Embryonic facial prominence (tissue), 1 donor: ENCODE results near the gene TBCCD1.
"Not testable (repeated sequence)": the region's sequence is repeated elsewhere in the genome, so short reads cannot be mapped to it uniquely, and the experiment has no call there.

Experiments
- DNase-seq: peaks from one replicate; pipeline ENCODE4 v3.0.0-alpha.2; 2016; ENCODE audit errors: extremely low spot score

TBCCD1 gene

GRCh38 chr3:186596568-186597287, 29.6 kb upstream of the TBCCD1 start:
- DNase-seq = no peak

DNA sequence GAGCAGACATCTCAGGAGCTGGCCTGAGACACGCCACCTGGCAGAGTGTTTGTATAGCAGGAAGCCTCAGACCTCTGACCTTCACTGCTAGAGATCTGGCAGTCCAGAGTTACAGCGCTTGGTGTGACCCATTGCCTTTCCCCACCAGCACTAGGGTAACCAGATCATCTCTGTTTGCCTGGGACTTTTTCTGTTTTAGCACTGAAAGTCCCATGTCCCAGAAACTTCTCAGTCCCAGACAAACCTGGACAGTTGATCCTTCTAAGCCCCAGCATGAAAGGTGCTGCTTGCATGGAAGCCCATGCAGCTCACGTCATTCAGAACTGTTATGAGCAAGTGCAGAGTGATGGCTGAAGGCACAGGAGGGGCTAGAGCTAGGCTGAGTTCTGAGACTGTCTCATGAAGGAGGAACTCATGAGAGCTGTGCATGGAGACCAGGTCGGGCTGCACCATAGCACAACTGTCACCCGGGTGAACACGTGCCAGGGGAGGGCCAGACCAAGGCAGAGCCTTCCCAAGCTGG, 27.5 kb upstream of the TBCCD1 start:
- no peak for DNase-seq

- no peak for DNase-seq
These were observed 26.7 kb upstream of the TBCCD1 start for GRCh38 chr3:186593862-186594261.

GRCh38 chr3:186592682-186593081, 25.5 kb upstream of the TBCCD1 start:
- DNase-seq = no peak

DNA sequence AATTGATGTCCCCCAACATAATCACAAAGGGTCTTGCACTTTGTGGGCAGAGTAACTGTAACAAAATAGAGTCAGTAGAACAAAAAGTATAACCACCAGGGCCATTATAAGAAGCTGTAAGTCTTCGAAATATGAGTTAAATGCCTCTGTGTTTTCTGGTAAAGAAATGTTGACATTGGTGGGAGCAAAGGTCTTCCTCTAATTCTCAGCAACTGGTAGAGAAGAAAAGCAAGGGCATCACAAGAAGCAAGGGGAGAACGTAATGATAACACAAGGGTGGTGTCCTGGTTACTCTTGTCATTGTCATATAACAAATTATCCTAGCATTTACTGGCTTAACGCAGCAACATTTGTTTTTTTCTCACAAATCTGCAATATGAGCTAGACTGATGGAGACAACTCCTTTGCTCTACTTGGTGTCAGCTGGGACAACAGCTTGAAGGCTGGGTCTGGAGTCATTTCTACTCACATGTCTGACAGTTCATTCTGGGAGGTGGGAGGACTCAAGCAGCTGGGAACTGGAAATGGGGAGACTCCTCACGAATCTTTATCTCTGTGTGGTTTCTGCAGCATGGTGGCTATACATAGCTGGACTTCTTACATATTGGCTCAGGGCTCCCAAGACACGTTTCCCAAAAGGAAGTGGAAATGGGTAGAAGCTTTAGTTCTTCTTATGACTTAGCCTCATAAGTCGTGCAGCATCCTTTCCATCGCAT, 23.6 kb upstream of the TBCCD1 start:
- no peak for DNase-seq

DNA sequence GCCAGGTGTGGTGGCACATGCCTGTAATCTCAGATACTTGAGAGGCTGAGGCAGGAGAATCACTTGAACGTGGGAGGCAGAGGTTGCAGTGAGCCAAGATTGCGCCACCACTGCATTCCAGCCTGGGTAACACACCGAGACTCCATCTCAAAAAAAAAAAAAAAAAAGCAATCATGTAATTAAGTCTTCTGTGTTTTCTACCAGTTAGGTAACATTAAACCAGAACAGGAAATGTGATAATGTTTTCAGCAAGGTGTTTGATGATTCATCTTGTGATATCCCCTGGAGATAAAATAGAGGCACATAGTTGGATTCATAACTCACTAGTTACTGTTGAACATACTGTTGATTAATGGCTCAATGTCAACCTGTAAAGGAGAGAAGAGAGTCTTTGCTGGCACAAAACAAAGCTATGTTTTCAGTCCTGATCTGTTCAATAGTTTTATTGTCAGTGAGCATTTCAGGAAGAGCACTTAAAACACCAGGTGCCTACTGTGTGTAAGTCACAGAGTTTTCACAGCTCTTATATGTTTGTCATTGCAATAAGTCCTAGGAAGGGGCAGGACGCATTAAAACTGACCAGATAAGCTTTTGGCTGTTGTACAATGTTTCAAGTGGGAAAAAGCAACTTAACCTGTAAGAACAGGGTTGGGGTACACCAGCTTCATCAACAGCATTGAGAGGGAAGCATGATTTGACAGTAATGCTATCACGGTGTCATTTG, 22.9 kb upstream of the TBCCD1 start:
- no peak for DNase-seq

DNA sequence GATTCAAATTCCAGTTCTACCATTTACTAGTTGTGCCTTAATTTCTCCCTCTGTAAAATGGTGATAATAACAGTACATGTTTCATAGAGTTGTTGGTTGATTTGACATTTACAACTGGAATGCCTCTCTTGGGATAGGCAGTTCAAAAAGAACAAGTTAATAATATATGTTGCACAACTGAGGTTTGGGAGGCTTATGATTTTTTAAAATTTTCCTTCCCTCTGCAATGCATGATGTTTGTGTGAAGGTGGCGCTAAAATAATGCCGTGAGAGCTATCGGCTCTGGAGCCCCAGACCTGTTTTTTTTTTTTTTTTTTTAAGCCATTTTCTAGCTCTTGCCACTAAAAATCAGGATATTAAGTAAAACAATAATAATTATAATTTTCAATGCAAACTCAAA, 22.0 kb upstream of the TBCCD1 start:
- DNase-seq = no peak

DNA sequence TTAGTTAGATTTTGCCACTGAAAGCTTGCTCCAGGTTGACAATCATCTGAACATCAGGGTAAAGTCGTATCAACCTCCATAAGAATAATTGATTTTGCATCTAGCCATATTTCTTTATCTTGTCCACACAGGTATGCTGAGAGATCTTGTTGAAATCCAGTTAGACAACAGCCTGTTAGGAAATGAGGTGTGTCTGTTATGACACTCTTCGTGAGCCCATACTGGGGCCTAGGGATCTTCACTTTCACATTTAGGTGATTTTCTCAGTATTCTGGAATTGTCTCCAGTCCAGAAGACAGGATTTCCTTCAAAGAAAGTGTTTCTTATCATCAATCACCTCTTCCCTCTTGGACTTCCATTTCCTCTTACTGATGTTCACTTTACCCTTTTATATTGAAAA, 21.5 kb upstream of the TBCCD1 start:
- no peak for DNase-seq

DNA sequence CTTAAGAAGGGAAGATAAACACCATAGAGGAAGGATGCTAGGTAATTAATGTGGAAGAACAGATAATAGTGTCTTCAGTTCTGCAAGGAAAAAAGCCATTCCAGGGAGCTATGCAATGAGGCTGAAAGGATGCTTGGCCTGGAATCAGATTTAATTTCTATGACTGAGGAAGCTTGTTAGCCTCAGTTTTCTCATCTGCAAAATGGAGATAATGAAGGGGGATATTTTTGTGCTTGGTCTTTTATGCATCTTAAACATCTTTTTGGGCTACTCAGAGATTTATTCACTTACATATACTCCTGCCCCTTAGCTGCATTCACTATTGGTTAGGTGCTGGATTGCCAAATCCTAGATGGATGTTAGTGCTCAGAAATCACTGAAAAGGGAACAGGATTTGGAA, 20.0 kb upstream of the TBCCD1 start:
- no peak for DNase-seq

DNA sequence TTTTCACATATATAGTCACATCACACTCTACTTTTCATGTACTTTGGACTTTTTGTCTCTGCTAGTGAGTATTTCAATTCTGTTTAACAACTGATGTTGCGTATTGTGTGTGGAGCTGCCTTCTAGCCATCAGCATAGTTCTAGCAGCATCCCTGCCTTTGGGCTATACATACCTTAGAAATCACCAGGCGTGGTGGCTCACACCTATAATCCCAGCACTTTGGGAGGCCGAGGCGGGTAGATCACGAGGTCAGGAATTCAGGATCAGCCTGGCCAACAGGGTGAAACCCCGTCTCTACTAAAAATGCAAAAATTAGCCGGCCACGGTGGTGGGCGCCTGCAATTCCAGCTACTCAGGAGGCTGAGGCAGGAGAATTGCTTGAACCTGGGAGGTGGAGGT, 19.1 kb upstream of the TBCCD1 start:
- DNase-seq = not testable (repeated sequence)

- DNase-seq = no peak
These were observed 16.7 kb upstream of the TBCCD1 start for GRCh38 chr3:186583831-186584230.

GRCh38 chr3:186582541-186582940, 15.4 kb upstream of the TBCCD1 start:
- DNase-seq = no peak

- DNase-seq = no peak
These were observed 13.6 kb upstream of the TBCCD1 start for GRCh38 chr3:186580785-186581184.

GRCh38 chr3:186577521-186577920, 10.4 kb upstream of the TBCCD1 start:
- no peak for DNase-seq

- no peak for DNase-seq
These were observed 4.5 kb upstream of the TBCCD1 start for GRCh38 chr3:186571644-186572013.

- no peak for DNase-seq
These were observed 4.0 kb upstream of the TBCCD1 start for GRCh38 chr3:186570941-186571643.

GRCh38 chr3:186570096-186570940, 3.2 kb upstream of the TBCCD1 start, which contains the start of gene DNAJB11:
Gene DNAJB11 (plus strand): TSS chr3:186570720. CDS start chr3:186570898, 178 bp downstream.
- peak; percentile 99 for DNase-seq

GRCh38 chr3:186569779-186570095, 2.6 kb upstream of the TBCCD1 start:
- DNase-seq = no peak

DNA sequence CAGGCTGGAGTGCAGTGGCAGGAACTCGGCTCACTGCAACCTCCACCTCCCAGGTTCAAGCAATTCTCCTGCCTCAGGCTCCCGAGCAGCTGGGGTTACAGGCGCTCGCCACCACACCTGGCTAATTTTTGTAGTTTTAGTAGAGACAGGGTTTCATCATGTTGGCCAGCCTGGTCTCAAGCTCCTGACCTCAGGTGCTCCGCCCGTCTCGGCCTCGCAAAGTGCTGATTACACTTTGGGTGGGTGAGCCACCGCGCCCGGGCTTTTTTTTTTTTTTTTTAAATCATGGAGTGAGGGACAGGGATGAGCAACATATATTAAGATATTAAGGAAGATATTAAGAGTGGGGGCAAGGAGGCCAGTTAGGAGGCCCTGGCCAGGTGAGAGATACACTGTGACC, 2.2 kb upstream of the TBCCD1 start:
- DNase-seq = not testable (repeated sequence)

GRCh38 chr3:186566772-186567071, 417 bp downstream of the TBCCD1 start:
- DNase-seq = no peak

DNA sequence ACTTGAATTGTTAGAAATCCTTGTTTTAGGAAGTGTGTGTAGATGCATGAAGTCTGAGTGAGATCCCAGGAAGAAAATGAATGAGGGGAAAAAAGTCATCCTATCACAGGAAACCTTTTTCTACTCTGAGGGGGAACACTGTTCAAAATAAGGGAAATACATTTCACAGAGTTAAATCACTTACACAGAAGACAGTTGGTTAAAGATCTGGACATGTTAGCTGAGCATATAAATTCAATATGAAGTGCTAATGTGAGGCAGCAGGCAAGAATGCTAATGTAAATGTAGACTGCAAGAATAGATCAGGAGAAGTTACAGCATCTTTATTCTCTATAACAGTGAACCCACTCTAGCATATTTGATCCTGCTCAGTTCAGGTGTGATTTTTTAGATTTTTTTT, 2.6 kb downstream of the TBCCD1 start:
- no peak for DNase-seq
